ENCODE measurements around the gene CYB561D2. TPM values are rescaled to one million over a fixed set of nuclear protein-coding genes. Genes with fewer than 3 reads are reported as not detected.

Gene CYB561D2
- polyA plus RNA-seq, 1 donor (not counting 4 experiments of a cell fraction or from before 2014, with no cell fraction given) = 12.3 TPM

GRCh38 chr3:50393061-50393460 is 42.4 kb downstream of the CYB561D2 start:
- Histone ChIP-seq H3K4me2 (ENCODE audit: control insufficient read depth, extremely low read depth, insufficient read depth, low read depth, low read length) (no peak overlapping the region), H3K79me2 (ENCODE audit: control insufficient read depth, insufficient read depth, low read length) (no peaks in the 10 kb centered on the region), H3K9me1 (ENCODE audit: control insufficient read depth, extremely low read depth, insufficient read depth, low read length) (no peaks in the 10 kb centered on the region), H2AFZ (ENCODE audit: control insufficient read depth, low read length) (no peak overlapping the region), H3K4me1 (ENCODE audit: control insufficient read depth, extremely low read depth, insufficient read depth, low read length) (peaks cover 11% of the 10 kb centered on the region), H3K9me3 (ENCODE audit: control insufficient read depth, low read depth, low read length) (no peaks in the 10 kb centered on the region), H4K20me1 (ENCODE audit: control insufficient read depth, extremely low read depth, insufficient read depth, low read length) (peaks cover 21% of the 10 kb centered on the region), H3K9ac (ENCODE audit: control insufficient read depth, extremely low read depth, insufficient read depth, low read length) (no peak overlapping the region), H3K27ac (ENCODE audit: control insufficient read depth, insufficient read depth, low read length) (no peak overlapping the region), H3K36me3 (ENCODE audit: control insufficient read depth in 2 of 2, extremely low read depth in 1 of 2, insufficient read depth in 2 of 2, low read length in 2 of 2) (no peaks in the 10 kb centered on the region), H3K27me3 (ENCODE audit: control insufficient read depth, extremely low read depth, insufficient read depth, low read length) (peaks cover 58% of the 10 kb centered on the region), H3K4me3 (ENCODE audit: control insufficient read depth in 2 of 3, extremely low read depth in 1 of 3, insufficient read depth in 2 of 3, low read depth in 1 of 3, low read length in 3 of 3) (no peak overlapping the region)
- DNase-seq (ENCODE audit: low read depth, low spot score) (no peak), FAIRE-seq (no peak)
- TF ChIP-seq EZH2 (IDR thresholded peaks at IDR 0.05; ENCODE audit: low read length) (no peak), CTCF (optimal IDR thresholded peaks at IDR 0.05 in 1 of 3, IDR thresholded peaks at IDR 0.05 in 1 of 3, conservative IDR thresholded peaks at IDR 0.05 in 1 of 3; ENCODE audit: extremely low read depth in 1 of 3, insufficient read depth in 2 of 3, low read length in 3 of 3) (no peak)
- dilution Hi-C loops (cut with MboI; ENCODE audit: extremely low pct_ligation_motif_present, low sequenced_read_pairs) = no loop called here

- Histone ChIP-seq H3K79me2 (ENCODE audit: control insufficient read depth, insufficient read depth, low read length) (no peaks in the 10 kb centered on the region), H2AFZ (ENCODE audit: control insufficient read depth, low read length) (no peak overlapping the region), H3K9me3 (ENCODE audit: control insufficient read depth, low read depth, low read length) (no peaks in the 10 kb centered on the region), H3K9ac (ENCODE audit: control insufficient read depth, extremely low read depth, insufficient read depth, low read length) (no peak overlapping the region), H4K20me1 (ENCODE audit: control insufficient read depth, extremely low read depth, insufficient read depth, low read length) (peaks cover 19% of the 10 kb centered on the region), H3K4me2 (ENCODE audit: control insufficient read depth, extremely low read depth, insufficient read depth, low read depth, low read length) (no peak overlapping the region), H3K27me3 (ENCODE audit: control insufficient read depth, extremely low read depth, insufficient read depth, low read length) (peaks cover 69% of the 10 kb centered on the region), H3K4me3 (ENCODE audit: control insufficient read depth in 2 of 3, extremely low read depth in 1 of 3, insufficient read depth in 2 of 3, low read depth in 1 of 3, low read length in 3 of 3) (no peak overlapping the region), H3K27ac (ENCODE audit: control insufficient read depth, insufficient read depth, low read length) (no peak overlapping the region), H3K4me1 (ENCODE audit: control insufficient read depth, extremely low read depth, insufficient read depth, low read length) (peaks cover 11% of the 10 kb centered on the region), H3K36me3 (ENCODE audit: control insufficient read depth in 2 of 2, extremely low read depth in 1 of 2, insufficient read depth in 2 of 2, low read length in 2 of 2) (no peaks in the 10 kb centered on the region), H3K9me1 (ENCODE audit: control insufficient read depth, extremely low read depth, insufficient read depth, low read length) (no peaks in the 10 kb centered on the region)
- FAIRE-seq (no peak), DNase-seq (ENCODE audit: low read depth, low spot score) (no peak)
- dilution Hi-C loops (cut with MboI; ENCODE audit: extremely low pct_ligation_motif_present, low sequenced_read_pairs) = no loop called here
- TF ChIP-seq CTCF (optimal IDR thresholded peaks at IDR 0.05 in 1 of 3, IDR thresholded peaks at IDR 0.05 in 1 of 3, conservative IDR thresholded peaks at IDR 0.05 in 1 of 3; ENCODE audit: extremely low read depth in 1 of 3, insufficient read depth in 2 of 3, low read length in 3 of 3) (no peak), EZH2 (IDR thresholded peaks at IDR 0.05; ENCODE audit: low read length) (no peak)
Observed at GRCh38 chr3:50395070-50395860, 44.6 kb downstream of the CYB561D2 start.
